ENCODE results near the gene TESPA1. TPM values are rescaled to one million over a fixed set of nuclear protein-coding genes. Genes with fewer than 3 reads are reported as not detected.

The TESPA1 gene
- total RNA-seq, 1 experiment from 2014 or later, result not detected

DNA sequence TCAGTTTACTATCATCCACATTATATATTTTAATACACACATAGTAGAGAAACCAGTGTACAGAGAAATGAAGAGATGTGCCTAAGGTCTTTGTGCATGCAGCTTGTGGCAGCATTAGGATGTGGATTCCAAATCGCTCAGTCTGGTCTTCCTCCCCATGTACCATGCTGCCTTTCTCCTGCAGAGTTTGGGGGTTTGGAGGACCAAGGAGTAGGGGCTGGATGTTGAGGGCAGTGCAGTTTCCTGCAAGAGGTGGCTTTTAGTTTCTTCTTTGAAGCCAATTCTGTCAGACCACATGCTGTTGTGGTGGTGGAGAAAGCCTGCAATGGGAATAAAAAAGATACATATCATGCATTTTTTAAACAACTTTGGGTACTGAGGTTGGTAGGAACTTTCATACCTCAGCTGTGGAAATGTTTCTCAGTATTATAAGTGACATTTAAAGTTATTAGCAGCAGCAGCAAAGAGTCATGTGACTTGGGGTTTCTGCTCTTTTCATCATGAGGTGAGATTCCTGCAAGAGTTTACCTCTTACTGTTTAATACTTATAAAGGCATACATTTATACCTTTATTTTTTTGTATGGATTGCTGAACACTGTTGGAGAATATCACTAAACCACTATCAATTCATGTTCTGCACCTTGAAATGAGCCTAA is 34.4 kb downstream of the TESPA1 start:
- H3K9me3 ChIP-seq (ENCODE audit: low read length), result no peaks in the 10 kb centered on the region
- no peaks in the 10 kb centered on the region for H3F3A ChIP-seq (ENCODE audit: low read length, unreplicated experiment)
- H3K9me2 ChIP-seq (replicated peaks; ENCODE audit: low read length), result no peaks in the 10 kb centered on the region
- POLR2A ChIA-PET (ENCODE audit: unreplicated experiment), result no interaction called here
- no peak overlapping the region for H2AFZ ChIP-seq (ENCODE audit: low read length)
- DNase-seq (no peak), ATAC-seq (no peak)
- no peaks in the 10 kb centered on the region for H4K20me1 ChIP-seq (ENCODE audit: low read length)
- H3K79me2 ChIP-seq (ENCODE audit: low read length), result no peaks in the 10 kb centered on the region
- no peak overlapping the region for H3K4me3 ChIP-seq (ENCODE audit: low read length)
- CTCF ChIA-PET, result no interaction called here
- H3K27ac ChIP-seq (ENCODE audit: low read length), result no peak overlapping the region
- H3K4me2 ChIP-seq (ENCODE audit: low read length), result no peak overlapping the region
- H3K36me3 ChIP-seq (ENCODE audit: low read depth, low read length), result no peaks in the 10 kb centered on the region
- intact Hi-C loops (cut with micrococcal nuclease), result no loop called here
- H3K9ac ChIP-seq (ENCODE audit: low read length), result no peak overlapping the region
- TF ChIP-seq EZH2phosphoT487 (IDR thresholded peaks at IDR 0.05; ENCODE audit: borderline replicate concordance, low read length), result no peak
- TF ChIP-seq, protein P1, sequence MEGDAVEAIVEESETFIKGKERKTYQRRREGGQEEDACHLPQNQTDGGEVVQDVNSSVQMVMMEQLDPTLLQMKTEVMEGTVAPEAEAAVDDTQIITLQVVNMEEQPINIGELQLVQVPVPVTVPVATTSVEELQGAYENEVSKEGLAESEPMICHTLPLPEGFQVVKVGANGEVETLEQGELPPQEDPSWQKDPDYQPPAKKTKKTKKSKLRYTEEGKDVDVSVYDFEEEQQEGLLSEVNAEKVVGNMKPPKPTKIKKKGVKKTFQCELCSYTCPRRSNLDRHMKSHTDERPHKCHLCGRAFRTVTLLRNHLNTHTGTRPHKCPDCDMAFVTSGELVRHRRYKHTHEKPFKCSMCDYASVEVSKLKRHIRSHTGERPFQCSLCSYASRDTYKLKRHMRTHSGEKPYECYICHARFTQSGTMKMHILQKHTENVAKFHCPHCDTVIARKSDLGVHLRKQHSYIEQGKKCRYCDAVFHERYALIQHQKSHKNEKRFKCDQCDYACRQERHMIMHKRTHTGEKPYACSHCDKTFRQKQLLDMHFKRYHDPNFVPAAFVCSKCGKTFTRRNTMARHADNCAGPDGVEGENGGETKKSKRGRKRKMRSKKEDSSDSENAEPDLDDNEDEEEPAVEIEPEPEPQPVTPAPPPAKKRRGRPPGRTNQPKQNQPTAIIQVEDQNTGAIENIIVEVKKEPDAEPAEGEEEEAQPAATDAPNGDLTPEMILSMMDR (conservative IDR thresholded peaks at IDR 0.05; ENCODE audit: low read depth, low read length), result no peak
- TF ChIP-seq EZH2 (IDR thresholded peaks at IDR 0.05; ENCODE audit: low read length, unreplicated experiment), result no peak
- BruUV-seq (replicated peaks), result no TSS peak
- H3K4me1 ChIP-seq (ENCODE audit: insufficient read depth, low read length), result no peaks in the 10 kb centered on the region
- H3K27me3 ChIP-seq (ENCODE audit: low read length), result no peaks in the 10 kb centered on the region

DNA sequence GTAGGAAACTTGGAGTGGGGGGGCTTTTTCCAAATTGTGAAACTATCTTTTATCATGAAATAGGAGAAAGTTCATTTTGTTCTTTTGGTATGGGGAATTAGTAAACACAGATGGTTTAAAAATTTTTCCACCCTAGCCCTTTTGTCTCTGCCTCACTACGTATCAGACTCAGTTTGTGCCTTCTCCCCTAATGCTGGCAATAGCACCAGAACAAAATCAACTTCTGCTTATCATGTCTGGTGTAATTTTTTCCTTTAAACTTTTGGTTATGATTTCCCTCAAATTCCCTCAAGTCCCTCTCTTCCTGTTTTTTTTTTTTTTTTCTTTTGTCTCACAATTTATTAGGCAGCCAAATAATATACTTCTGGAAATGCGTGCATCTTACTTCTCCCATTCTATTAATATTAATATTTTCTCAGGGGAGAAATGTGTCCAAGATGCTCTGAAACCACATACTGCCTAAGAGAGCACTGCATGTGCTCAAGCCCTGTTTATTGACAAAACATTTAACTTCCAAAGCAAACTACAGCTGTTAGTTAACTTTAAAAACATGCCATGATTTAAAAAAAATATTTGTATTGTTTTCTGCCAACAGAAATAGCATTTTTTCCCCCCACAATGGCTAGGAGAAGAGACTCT is 35.4 kb downstream of the TESPA1 start:
- Histone ChIP-seq H3K4me1 (ENCODE audit: insufficient read depth, low read length) (no peaks in the 10 kb centered on the region), H3K4me3 (ENCODE audit: low read length) (no peak overlapping the region), H3F3A (ENCODE audit: low read length, unreplicated experiment) (no peaks in the 10 kb centered on the region), H3K79me2 (ENCODE audit: low read length) (no peaks in the 10 kb centered on the region), H3K27ac (ENCODE audit: low read length) (no peak overlapping the region), H3K9me2 (replicated peaks; ENCODE audit: low read length) (no peaks in the 10 kb centered on the region), H3K9ac (ENCODE audit: low read length) (no peak overlapping the region), H2AFZ (ENCODE audit: low read length) (no peak overlapping the region), H3K36me3 (ENCODE audit: low read depth, low read length) (no peaks in the 10 kb centered on the region), H3K9me3 (ENCODE audit: low read length) (no peaks in the 10 kb centered on the region), H3K4me2 (ENCODE audit: low read length) (no peak overlapping the region), H3K27me3 (ENCODE audit: low read length) (no peaks in the 10 kb centered on the region), H4K20me1 (ENCODE audit: low read length) (no peaks in the 10 kb centered on the region)
- no peak for TF ChIP-seq EZH2phosphoT487 (IDR thresholded peaks at IDR 0.05; ENCODE audit: borderline replicate concordance, low read length)
- no peak for TF ChIP-seq EZH2 (IDR thresholded peaks at IDR 0.05; ENCODE audit: low read length, unreplicated experiment)
- TF ChIP-seq, protein P1 (conservative IDR thresholded peaks at IDR 0.05; ENCODE audit: low read depth, low read length), result no peak
- no peak for ATAC-seq
- ChIA-PET CTCF (no interaction called here), POLR2A (ENCODE audit: unreplicated experiment) (no interaction called here)
- BruUV-seq (replicated peaks), result no TSS peak
- DNase-seq, result no peak
- intact Hi-C loops (cut with micrococcal nuclease), result no loop called here

DNA sequence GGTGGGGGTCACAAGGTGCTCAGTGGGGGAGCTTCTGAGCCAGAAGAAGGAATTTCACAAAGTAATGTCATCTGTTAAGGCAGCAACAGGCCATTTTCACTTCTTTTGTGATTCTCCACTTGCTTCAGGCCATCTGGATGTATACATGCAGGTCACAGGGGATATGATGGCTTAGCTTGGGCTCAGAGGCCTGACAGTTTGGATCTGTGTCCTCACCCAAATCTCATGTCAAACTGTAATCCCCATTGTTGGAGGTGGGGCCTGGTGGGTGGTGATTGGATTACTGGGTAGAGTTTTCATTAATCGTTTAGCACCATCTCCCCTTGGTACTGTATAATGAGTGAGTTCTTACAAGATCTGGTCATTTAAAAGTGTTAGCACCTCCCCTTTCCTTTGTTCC is 36.4 kb downstream of the TESPA1 start:
- H3K4me2 ChIP-seq (ENCODE audit: low read length), result no peak overlapping the region
- intact Hi-C loops (cut with micrococcal nuclease), result no loop called here
- H3K9ac ChIP-seq (ENCODE audit: low read length), result no peak overlapping the region
- no peak for ATAC-seq
- H3K79me2 ChIP-seq (ENCODE audit: low read length), result no peaks in the 10 kb centered on the region
- no TSS peak for BruUV-seq (replicated peaks)
- no peaks in the 10 kb centered on the region for H3K4me1 ChIP-seq (ENCODE audit: insufficient read depth, low read length)
- DNase-seq, result no peak
- no peak overlapping the region for H2AFZ ChIP-seq (ENCODE audit: low read length)
- H3K27me3 ChIP-seq (ENCODE audit: low read length), result no peaks in the 10 kb centered on the region
- no peaks in the 10 kb centered on the region for H4K20me1 ChIP-seq (ENCODE audit: low read length)
- H3K36me3 ChIP-seq (ENCODE audit: low read depth, low read length), result no peaks in the 10 kb centered on the region
- H3K27ac ChIP-seq (ENCODE audit: low read length), result no peak overlapping the region
- no peaks in the 10 kb centered on the region for H3K9me3 ChIP-seq (ENCODE audit: low read length)
- no peak for TF ChIP-seq EZH2 (IDR thresholded peaks at IDR 0.05; ENCODE audit: low read length, unreplicated experiment)
- TF ChIP-seq, protein P1 (conservative IDR thresholded peaks at IDR 0.05; ENCODE audit: low read depth, low read length), result no peak
- TF ChIP-seq EZH2phosphoT487 (IDR thresholded peaks at IDR 0.05; ENCODE audit: borderline replicate concordance, low read length), result no peak
- ChIA-PET CTCF (no interaction called here), POLR2A (ENCODE audit: unreplicated experiment) (no interaction called here)
- H3K4me3 ChIP-seq (ENCODE audit: low read length), result no peak overlapping the region
- H3F3A ChIP-seq (ENCODE audit: low read length, unreplicated experiment), result no peaks in the 10 kb centered on the region
- no peaks in the 10 kb centered on the region for H3K9me2 ChIP-seq (replicated peaks; ENCODE audit: low read length)
